SU-DHL-6 (cell line): Measurements from ENCODE around the gene ELAPOR2.
"Not testable (repeated sequence)": the region's sequence is repeated elsewhere in the genome, so short reads cannot be mapped to it uniquely, and the experiment has no call there.

Experiments used
- H2AFZ ChIP-seq: fragments of 200-600 bp; sonication (generic); 2 replicates; pipeline ENCODE4 v1.6.1; 2014; ENCODE audit warnings: low read depth, mild to moderate bottlenecking, moderate library complexity, mixed read lengths, antibody characterized with exemption, low read length; ENCODE audit not compliant: severe bottlenecking
- H3F3A ChIP-seq: fragments of 200-600 bp; shearing (Covaris generic); 2 replicates; pipeline ENCODE4 v1.6.0; 2016; ENCODE audit warnings: antibody characterized with exemption, mild to moderate bottlenecking; ENCODE audit not compliant: insufficient read depth
- H3K27ac ChIP-seq: fragments of 200-600 bp; sonication (generic); 2 replicates; pipeline ENCODE4 v1.5.1; 2016; ENCODE audit warnings: low read depth, mild to moderate bottlenecking, low read length, moderate library complexity, mixed read lengths
- H3K27me3 ChIP-seq: fragments of 200-600 bp; sonication (generic), shearing (Covaris generic); 2 replicates; pipeline ENCODE4 v1.6.0; 2014; ENCODE audit warnings: mild to moderate bottlenecking, low read length
- H3K36me3 ChIP-seq: fragments of 200-600 bp; sonication (generic); 2 replicates; pipeline ENCODE4 v1.6.1; 2014; ENCODE audit warnings: mild to moderate bottlenecking, low read length, mixed read lengths
- H3K4me2 ChIP-seq: fragments of 300-600, 200-600 bp; shearing (Covaris generic), sonication (generic); 2 replicates; pipeline ENCODE4 v1.6.0; 2014; ENCODE audit warnings: low read length, low read depth, mild to moderate bottlenecking; ENCODE audit not compliant: poor library complexity, severe bottlenecking
- H3K4me3 ChIP-seq: fragments of 200-600 bp; sonication (generic); 2 replicates; pipeline ENCODE4 v1.5.1; 2014; ENCODE audit warnings: antibody characterized with exemption, low read length, mild to moderate bottlenecking, mixed read lengths; ENCODE audit not compliant: insufficient read depth, poor library complexity, severe bottlenecking
- H3K79me2 ChIP-seq: fragments of 200-600 bp; sonication (generic); 2 replicates; pipeline ENCODE4 v1.6.1; 2014; ENCODE audit warnings: mild to moderate bottlenecking, low read length, moderate library complexity; ENCODE audit not compliant: insufficient read depth
- H3K9ac ChIP-seq: fragments of 200-600 bp; sonication (generic); 2 replicates; pipeline ENCODE4 v1.7.0; 2014; ENCODE audit warnings: mild to moderate bottlenecking, low read length
- H3K9me2 ChIP-seq: fragments of 200-600 bp; sonication (generic); replicated peaks from 2 replicates; pipeline ENCODE4 v1.6.1; 2014; ENCODE audit warnings: low read length; ENCODE audit not compliant: insufficient read depth
- H3K9me3 ChIP-seq: fragments of 200-600 bp; sonication (generic); 2 replicates; pipeline ENCODE4 v1.6.1; 2014; ENCODE audit warnings: low read length, mixed read lengths; ENCODE audit not compliant: insufficient read depth
- H4K20me1 ChIP-seq: fragments of 200-600 bp; sonication (generic); 2 replicates; pipeline ENCODE4 v1.6.1; 2014; ENCODE audit warnings: low read depth, mild to moderate bottlenecking, antibody characterized with exemption, low read length, moderate library complexity, mixed read lengths
- CTCF ChIP-seq: fragments of 200-600 bp; sonication (generic); IDR thresholded peaks from one replicate; pipeline ENCODE4 v1.5.1; 2017; ENCODE audit warnings: antibody characterized with exemption, mild to moderate bottlenecking, low read length, moderate library complexity; ENCODE audit not compliant: insufficient read depth, poor library complexity, severe bottlenecking
- EZH2phosphoT487 ChIP-seq: fragments of 200-600 bp; sonication (generic), shearing (Covaris generic); conservative IDR thresholded peaks from 2 replicates; pipeline ENCODE4 v1.6.1; 2018; ENCODE audit warnings: mild to moderate bottlenecking, antibody characterized with exemption, low read length, moderate library complexity, mixed read lengths

Gene ELAPOR2

DNA sequence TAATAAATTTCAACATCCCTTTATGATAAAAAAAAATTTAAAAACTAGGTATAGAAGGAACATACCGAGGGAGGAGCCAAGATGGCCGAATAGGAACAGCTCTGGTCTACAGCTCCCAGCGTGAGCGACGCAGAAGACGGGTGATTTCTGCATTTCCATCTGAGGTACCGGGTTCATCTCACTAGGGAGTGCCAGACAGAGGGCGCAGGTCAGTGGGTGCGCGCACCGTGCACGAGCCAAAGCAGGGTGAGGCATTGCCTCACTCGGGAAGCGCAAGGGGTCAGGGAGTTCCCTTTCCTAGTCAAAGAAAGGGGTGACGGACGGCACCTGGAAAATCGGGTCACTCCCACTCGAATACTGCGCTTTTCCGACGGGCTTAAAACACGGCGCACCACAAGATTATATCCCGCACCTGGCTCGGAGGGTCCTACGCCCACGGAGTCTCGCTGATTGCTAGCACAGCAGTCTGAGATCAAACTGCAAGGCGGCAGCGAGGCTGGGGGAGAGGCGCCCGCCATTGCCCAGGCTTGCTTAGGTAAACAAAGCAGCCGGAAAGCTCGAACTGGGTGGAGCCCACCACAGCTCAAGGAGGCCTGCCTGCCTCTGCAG lies 19.7 kb downstream of the ELAPOR2 start:
- Histone ChIP-seq H3K79me2 (peaks cover 31% of the 10 kb centered on the region), H3K27ac (peak overlapping the region; percentile 79), H3K9ac (peak overlapping the region; percentile 60), H2AFZ (peak overlapping the region; percentile 80), H3F3A (peaks cover 15% of the 10 kb centered on the region; the same call in 1 of the 2 replicates), H3K4me3 (peak overlapping the region; percentile 81), H3K4me2 (peak overlapping the region; percentile 84)
- H3K9me3 ChIP-seq, H3K36me3 ChIP-seq, H3K9me2 ChIP-seq, H3K27me3 ChIP-seq, H4K20me1 ChIP-seq: not testable (repeated sequence)

DNA sequence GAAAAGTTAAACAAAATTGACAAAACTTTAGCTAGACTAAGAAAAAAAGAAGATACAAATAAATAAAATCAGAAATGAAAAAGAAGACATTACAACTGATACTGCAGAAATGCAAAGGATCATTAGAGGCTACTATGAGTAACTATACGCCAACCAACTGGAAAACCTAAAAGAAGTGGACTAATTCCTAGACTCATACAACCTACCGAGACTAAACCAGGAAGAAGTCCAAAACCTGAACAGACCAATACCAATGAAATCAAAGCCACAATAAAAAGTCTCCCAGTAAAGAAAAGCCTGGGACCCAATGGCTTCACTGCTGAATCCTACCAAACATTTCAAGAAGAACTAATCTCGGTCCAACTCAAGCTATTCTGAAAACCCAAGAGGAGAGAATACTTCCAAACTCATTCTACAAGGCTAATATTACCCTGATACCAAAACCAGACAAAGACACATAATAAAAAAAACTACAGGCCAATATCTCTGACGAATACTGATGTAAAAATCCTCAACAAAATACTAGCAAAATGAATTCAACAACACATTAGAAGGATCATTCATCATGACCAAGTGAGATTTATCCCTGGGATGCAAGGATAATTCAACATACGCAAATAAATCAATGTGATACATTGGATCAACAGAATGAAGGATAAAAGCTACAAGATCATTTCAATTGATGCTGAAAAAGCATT lies 20.3 kb downstream of the ELAPOR2 start:
- Histone ChIP-seq H4K20me1 (no peaks in the 10 kb centered on the region), H3K27ac (peak overlapping the region; percentile 79), H2AFZ (peak overlapping the region; percentile 80), H3K36me3 (no peaks in the 10 kb centered on the region), H3K79me2 (peaks cover 31% of the 10 kb centered on the region), H3K27me3 (no peaks in the 10 kb centered on the region), H3K4me3 (peak overlapping the region; percentile 81), H3K9me3 (no peaks in the 10 kb centered on the region), H3K9ac (peak overlapping the region; percentile 60), H3F3A (peaks cover 15% of the 10 kb centered on the region; the same call in 1 of the 2 replicates), H3K9me2 (no peaks in the 10 kb centered on the region), H3K4me2 (peak overlapping the region; percentile 84)
- no peak for TF ChIP-seq EZH2phosphoT487
- TF ChIP-seq CTCF = no peak

DNA sequence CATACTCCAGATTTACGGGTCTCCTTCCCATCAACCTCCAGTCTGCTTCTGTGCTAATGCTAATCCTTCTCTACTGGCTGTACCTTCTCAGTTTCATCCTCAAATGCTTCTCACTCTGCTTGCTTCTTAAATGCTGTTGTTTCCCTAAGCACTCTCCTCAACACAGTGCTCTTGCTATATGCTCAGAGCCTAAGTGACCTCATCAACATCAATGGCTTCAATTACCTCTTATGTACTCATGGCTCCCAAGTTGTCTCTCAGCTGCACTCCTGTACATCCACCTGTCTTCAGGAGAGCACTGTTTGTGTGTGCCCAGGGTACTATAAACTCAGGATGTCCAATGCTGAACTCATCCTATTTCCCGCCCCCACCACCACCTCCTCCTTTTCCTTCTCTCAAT lies 22.5 kb downstream of the ELAPOR2 start:
- TF ChIP-seq CTCF (no peak), EZH2phosphoT487 (no peak)
- Histone ChIP-seq H2AFZ (no peak overlapping the region), H3K79me2 (peaks cover 31% of the 10 kb centered on the region), H3K36me3 (no peaks in the 10 kb centered on the region), H4K20me1 (no peaks in the 10 kb centered on the region), H3K4me3 (no peak overlapping the region), H3K9ac (no peak overlapping the region), H3K4me2 (no peak overlapping the region), H3K9me3 (no peaks in the 10 kb centered on the region), H3K27ac (no peak overlapping the region), H3F3A (peaks cover 15% of the 10 kb centered on the region; the same call in 1 of the 2 replicates), H3K9me2 (no peaks in the 10 kb centered on the region), H3K27me3 (no peaks in the 10 kb centered on the region)
